Natural killer cell (primary cell): ENCODE results near the gene CA10. TPM values are rescaled to one million over a fixed set of nuclear protein-coding genes. Genes with fewer than 3 reads are reported as not detected.

ENCODE experiments used
- ATAC-seq, 3 donors: fragments of 150-1000 bp in 2 of 3; fragments of 200-7000 bp in 1 of 3; cut with Tn5 transposase; 1 replicate in 1 of 3; 2 replicates in 2 of 3; pipeline ENCODE4 v1.10.0; 2021; ENCODE audit warnings: mild to moderate bottlenecking in 2 of 3, moderate library complexity in 2 of 3
- DNase-seq, 2 donors: peaks; one replicate each; pipeline versions ENCODE4 v3.0.0 to v3.0.0-alpha.2; 2013 to 2021; ENCODE audit warnings: mixed read lengths in 1 of 2
- H3K27ac ChIP-seq: one replicate; pipeline ENCODE4 v1.5.1; 2013; ENCODE audit warnings: mild to moderate bottlenecking, low read length
- H3K27me3 ChIP-seq: one replicate; pipeline ENCODE4 v1.6.1; 2013; ENCODE audit warnings: low read length; ENCODE audit not compliant: control insufficient read depth, insufficient read depth
- H3K36me3 ChIP-seq: one replicate; pipeline ENCODE4 v1.6.1; 2013; ENCODE audit warnings: low read length; ENCODE audit not compliant: control insufficient read depth, insufficient read depth
- H3K4me1 ChIP-seq: one replicate; pipeline ENCODE4 v1.6.1; 2013; ENCODE audit warnings: low read length; ENCODE audit not compliant: control insufficient read depth, insufficient read depth
- H3K4me3 ChIP-seq: one replicate; pipeline ENCODE4 v1.5.1; 2013; ENCODE audit warnings: low read length
- H3K9me3 ChIP-seq: one replicate; pipeline ENCODE4 v1.6.1; 2013; ENCODE audit warnings: low read length; ENCODE audit not compliant: control insufficient read depth, insufficient read depth
- H3K27ac Mint-ChIP-seq, 2 donors: one replicate each; pipeline ENCODE4 v1.8.0; 2022; ENCODE audit warnings: mild to moderate bottlenecking in 2 of 2, mixed read lengths in 2 of 2, moderate library complexity in 1 of 2
- H3K27me3 Mint-ChIP-seq, 2 donors: one replicate each; pipeline ENCODE4 v1.8.0; 2022; ENCODE audit warnings: low read depth in 2 of 2, mixed read lengths in 2 of 2
- H3K36me3 Mint-ChIP-seq: one replicate; pipeline ENCODE4 v1.8.0; 2022; ENCODE audit warnings: mixed read lengths
- H3K4me1 Mint-ChIP-seq, 2 donors: one replicate each; pipeline ENCODE4 v1.8.0; 2022; ENCODE audit warnings: mixed read lengths in 2 of 2
- H3K4me3 Mint-ChIP-seq: one replicate; pipeline ENCODE4 v1.8.0; 2022; ENCODE audit warnings: mild to moderate bottlenecking, moderate library complexity, mixed read lengths
- H3K9me3 Mint-ChIP-seq, 2 donors: one replicate each; pipeline ENCODE4 v1.8.0; 2022; ENCODE audit warnings: mixed read lengths in 2 of 2
- WGBS: methylation state at CpG from one replicate; pipeline ENCODE4 v1.1.7; 2013; ENCODE audit warnings: missing lambda C conversion rate; ENCODE audit not compliant: insufficient coverage; 5-methylcytosine and 5-hydroxymethylcytosine counted together
- intact Hi-C: fragments of 100-400 bp; cut with micrococcal nuclease; formaldehyde crosslinking; loops from one replicate; pipeline ENCODE4 v1.14.2; 2022
- total RNA-seq, 4 donors: library from RNA; stranded (reverse); fragments of 120-200 nt in 1 of 4; gene quantifications; one replicate each; pipeline versions ENCODE4 v1.2.3 to v1.2.4, GENCODE V29; 2013 to 2022
- TF ChIP-seq, protein P1 (sequence below): fragments of 200-600 bp; IDR thresholded peaks from one replicate; pipeline ENCODE4 v1.8.0; 2022; ENCODE audit warnings: antibody characterized with exemption

The CA10 gene
- total RNA-seq, 3 donors from 2014 or later (not counting 1 experiment from before 2014, with no cell fraction given), result not detected

DNA sequence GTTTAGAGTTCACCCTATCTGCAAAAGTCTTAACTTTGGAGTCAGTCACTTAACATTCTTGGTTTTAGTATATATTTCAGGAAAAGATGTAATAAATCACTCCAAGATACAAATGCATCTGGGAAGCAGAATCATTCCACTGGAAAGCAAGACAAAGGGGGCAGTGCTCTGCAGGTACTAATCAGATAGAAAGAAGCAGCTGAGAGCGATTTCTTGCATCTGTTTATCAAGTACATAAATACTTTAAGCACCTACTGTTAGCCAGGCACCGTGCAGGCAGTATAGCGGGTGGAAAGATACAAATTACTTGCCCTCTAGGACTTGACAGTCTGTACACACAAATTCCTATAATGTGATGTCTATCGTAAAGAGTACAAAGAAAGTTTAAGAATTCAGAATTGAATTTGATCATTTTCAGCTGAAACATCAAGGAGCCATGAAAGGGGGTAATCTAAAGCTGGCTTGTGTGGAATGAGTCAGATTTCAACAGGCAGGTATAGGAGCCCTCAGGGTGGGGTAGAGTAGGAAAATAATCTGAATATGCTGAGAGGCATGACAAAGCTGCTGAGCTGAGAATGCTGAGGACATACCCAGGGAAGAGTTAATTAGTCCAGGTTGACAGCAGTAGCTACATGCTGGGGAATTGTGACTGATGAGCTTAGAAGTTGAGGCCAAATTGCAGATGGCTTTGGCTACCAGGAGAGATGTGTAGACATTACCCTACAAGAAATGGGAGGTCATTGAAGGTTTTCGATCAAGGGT, 110.2 kb downstream of the CA10 start:
- WGBS, result 76% methylated on average over 5 of the region's 5 CpGs
- H3K9me3 ChIP-seq, result no peaks in the 10 kb centered on the region
- intact Hi-C loops, result no loop called here
- Mint-ChIP-seq H3K4me1 (no peaks in the 10 kb centered on the region), H3K27me3 (no peaks in the 10 kb centered on the region), H3K36me3 (no peaks in the 10 kb centered on the region), H3K9me3 (peaks cover 11 to 23% of the 10 kb centered on the region in 2 donors), H3K4me3 (no peak overlapping the region), H3K27ac (no peak overlapping the region)
- H3K4me3 ChIP-seq, result no peak overlapping the region
- no peak for ATAC-seq
- TF ChIP-seq, protein P1, sequence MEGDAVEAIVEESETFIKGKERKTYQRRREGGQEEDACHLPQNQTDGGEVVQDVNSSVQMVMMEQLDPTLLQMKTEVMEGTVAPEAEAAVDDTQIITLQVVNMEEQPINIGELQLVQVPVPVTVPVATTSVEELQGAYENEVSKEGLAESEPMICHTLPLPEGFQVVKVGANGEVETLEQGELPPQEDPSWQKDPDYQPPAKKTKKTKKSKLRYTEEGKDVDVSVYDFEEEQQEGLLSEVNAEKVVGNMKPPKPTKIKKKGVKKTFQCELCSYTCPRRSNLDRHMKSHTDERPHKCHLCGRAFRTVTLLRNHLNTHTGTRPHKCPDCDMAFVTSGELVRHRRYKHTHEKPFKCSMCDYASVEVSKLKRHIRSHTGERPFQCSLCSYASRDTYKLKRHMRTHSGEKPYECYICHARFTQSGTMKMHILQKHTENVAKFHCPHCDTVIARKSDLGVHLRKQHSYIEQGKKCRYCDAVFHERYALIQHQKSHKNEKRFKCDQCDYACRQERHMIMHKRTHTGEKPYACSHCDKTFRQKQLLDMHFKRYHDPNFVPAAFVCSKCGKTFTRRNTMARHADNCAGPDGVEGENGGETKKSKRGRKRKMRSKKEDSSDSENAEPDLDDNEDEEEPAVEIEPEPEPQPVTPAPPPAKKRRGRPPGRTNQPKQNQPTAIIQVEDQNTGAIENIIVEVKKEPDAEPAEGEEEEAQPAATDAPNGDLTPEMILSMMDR, result no peak
- H3K36me3 ChIP-seq, result no peaks in the 10 kb centered on the region
- H3K4me1 ChIP-seq, result no peaks in the 10 kb centered on the region
- no peaks in the 10 kb centered on the region for H3K27me3 ChIP-seq
- no peak overlapping the region for H3K27ac ChIP-seq
- no peak for DNase-seq

DNA sequence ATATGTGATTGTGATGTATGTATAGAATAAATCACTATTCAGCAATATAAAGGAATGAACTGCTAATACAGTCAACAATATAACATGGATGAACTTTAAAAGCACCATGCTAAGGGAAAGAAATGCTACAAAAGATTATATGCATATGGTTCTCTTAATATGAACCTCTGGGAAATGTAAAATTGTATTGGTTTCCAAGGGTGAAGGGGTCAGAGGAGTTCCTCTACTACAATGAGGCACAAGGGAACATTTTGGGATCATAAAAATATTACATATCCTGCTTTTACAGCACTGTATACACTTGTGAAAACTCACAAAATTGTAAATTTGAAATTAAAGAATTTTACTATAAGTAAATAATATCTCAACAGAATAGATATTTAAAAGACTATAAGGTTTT, 111.4 kb downstream of the CA10 start:
- Mint-ChIP-seq H3K27ac (no peak overlapping the region), H3K9me3 (peaks cover 8 to 19% of the 10 kb centered on the region in 2 donors), H3K4me3 (no peak overlapping the region), H3K36me3 (no peaks in the 10 kb centered on the region), H3K4me1 (no peaks in the 10 kb centered on the region), H3K27me3 (no peaks in the 10 kb centered on the region)
- H3K27ac ChIP-seq, result no peak overlapping the region
- H3K36me3 ChIP-seq, result no peaks in the 10 kb centered on the region
- H3K9me3 ChIP-seq, result no peaks in the 10 kb centered on the region
- no peaks in the 10 kb centered on the region for H3K4me1 ChIP-seq
- H3K27me3 ChIP-seq, result no peaks in the 10 kb centered on the region
- intact Hi-C loops, result no loop called here
- TF ChIP-seq, protein P1, result no peak
- H3K4me3 ChIP-seq, result no peak overlapping the region
- ATAC-seq (no peak), DNase-seq (no peak)

DNA sequence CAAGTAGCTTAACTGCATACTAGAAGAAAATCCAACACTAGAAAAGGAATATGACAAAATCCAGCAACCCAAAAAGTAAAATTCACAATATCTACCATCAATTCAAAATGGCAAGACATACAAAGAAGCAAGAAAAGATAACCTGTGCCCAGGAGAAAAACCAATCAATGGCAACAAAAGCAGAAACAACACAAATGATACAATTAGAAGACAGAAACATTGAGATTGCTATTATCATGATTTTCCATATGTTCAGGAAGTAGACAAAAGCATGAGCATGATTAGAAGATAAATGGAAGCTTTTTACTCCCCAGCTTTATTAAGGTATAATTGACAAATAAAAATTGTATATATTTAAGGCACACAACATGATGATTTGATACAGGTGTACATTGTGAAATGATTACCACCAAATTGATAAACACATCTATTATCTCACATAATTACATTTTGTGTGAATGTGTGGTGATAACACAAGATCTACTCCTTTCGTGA, 117.3 kb downstream of the CA10 start:
- H3K27me3 ChIP-seq, result no peaks in the 10 kb centered on the region
- no peaks in the 10 kb centered on the region for H3K36me3 ChIP-seq
- no peak overlapping the region for H3K4me3 Mint-ChIP-seq
- peaks cover 3% of the 10 kb centered on the region for H3K9me3 ChIP-seq
- intact Hi-C loops, result no loop called here
- H3K27ac ChIP-seq, result no peak overlapping the region
- H3K4me3 ChIP-seq, result no peak overlapping the region
- no peaks in the 10 kb centered on the region for H3K36me3 Mint-ChIP-seq
- no peak for ATAC-seq
- no peaks in the 10 kb centered on the region for H3K27me3 Mint-ChIP-seq
- no peak for DNase-seq
- no CpG with 5 or more reads among the region's 1 CpG for WGBS
- no peak overlapping the region for H3K27ac Mint-ChIP-seq
- TF ChIP-seq, protein P1, result no peak
- no peaks in the 10 kb centered on the region for H3K4me1 ChIP-seq
- H3K4me1 Mint-ChIP-seq, result no peaks in the 10 kb centered on the region
- peaks cover 6 to 10% of the 10 kb centered on the region in 2 donors for H3K9me3 Mint-ChIP-seq

DNA sequence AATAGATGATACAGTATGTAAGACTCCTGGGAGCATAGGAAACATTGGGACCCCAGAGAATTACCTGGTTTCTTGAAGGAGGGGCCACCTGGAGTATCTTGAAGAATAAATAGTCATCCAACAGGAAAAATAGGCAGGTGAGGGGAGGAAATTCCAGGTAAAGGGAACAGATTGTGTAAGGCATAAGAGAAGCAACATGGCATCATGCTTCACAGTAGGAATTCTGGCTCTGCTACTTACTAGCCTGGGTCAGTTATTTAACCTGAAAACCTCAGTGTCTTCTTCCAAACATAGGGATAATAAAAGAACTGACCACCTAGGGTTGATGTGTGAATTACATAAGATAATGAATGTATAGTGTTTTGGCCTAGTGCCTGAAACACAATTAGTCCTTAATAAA, 122.1 kb downstream of the CA10 start:
- no peak overlapping the region for H3K4me3 Mint-ChIP-seq
- TF ChIP-seq, protein P1, result no peak

More for the DNA sequence above, 122.1 kb downstream of the CA10 start:
- Mint-ChIP-seq H3K4me1 (no peaks in the 10 kb centered on the region), H3K27ac (no peak overlapping the region), H3K9me3 (peaks cover 8 to 10% of the 10 kb centered on the region in 2 donors), H3K27me3 (no peaks in the 10 kb centered on the region), H3K36me3 (no peaks in the 10 kb centered on the region)
- ATAC-seq (no peak), DNase-seq (no peak)
- H3K36me3 ChIP-seq, result no peaks in the 10 kb centered on the region
- intact Hi-C loops, result no loop called here
- H3K4me3 ChIP-seq, result no peak overlapping the region
- no peaks in the 10 kb centered on the region for H3K27me3 ChIP-seq
- no peaks in the 10 kb centered on the region for H3K4me1 ChIP-seq
- H3K27ac ChIP-seq, result no peak overlapping the region
- peaks cover 3% of the 10 kb centered on the region for H3K9me3 ChIP-seq
